A673 (cell line): ENCODE data around the gene TMED10.

Source experiments
- CTCF ChIP-seq: fragments of 300-800, 200-600 bp; sonication (generic); conservative IDR thresholded peaks from 2 replicates; pipeline ENCODE4 v1.5.1; 2017; ENCODE audit warnings: low read depth, mild to moderate bottlenecking, antibody characterized with exemption, low read length, moderate library complexity, mixed read lengths
- EZH2 ChIP-seq: fragments of 200-600 bp; sonication (generic); IDR thresholded peaks from 2 replicates; pipeline ENCODE4 v1.6.1; 2017; ENCODE audit warnings: borderline replicate concordance, low read depth, mild to moderate bottlenecking, mixed read lengths, antibody characterized with exemption, low read length; ENCODE audit not compliant: poor library complexity, severe bottlenecking

- TF ChIP-seq CTCF (no peak), EZH2 (no peak)
Measured at GRCh38 chr14:75128596-75128990, 47.8 kb downstream of the TMED10 start.
